Astrocyte (in vitro differentiated cells and primary cell): Measurements from ENCODE around the gene GABRP. TPM values are rescaled to one million over a fixed set of nuclear protein-coding genes. Genes with fewer than 3 reads are reported as not detected.

Experiments used
- DNase-seq: peaks from one replicate; pipeline ENCODE4 v3.0.0-alpha.2; 2010; ENCODE audit warnings: low read depth
- FAIRE-seq: peaks from 2 replicates; lab custom pipeline; 2011; peaks lifted over from hg19 to GRCh38; lab: Jason Lieb, UNC
- H2AFZ ChIP-seq: 2 replicates; pipeline ENCODE4 v1.6.0; 2012; ENCODE audit warnings: low read depth, low read length, inconsistent platforms
- H3K27ac ChIP-seq: 2 replicates; pipeline ENCODE4 v1.5.1; 2011; ENCODE audit warnings: low read depth, low read length, inconsistent platforms
- H3K27me3 ChIP-seq: 2 replicates; pipeline ENCODE4 v1.6.0; 2011; ENCODE audit warnings: low read length, inconsistent platforms; ENCODE audit not compliant: insufficient read depth
- H3K36me3 ChIP-seq: 2 replicates; pipeline ENCODE4 v1.5.1; 2011; ENCODE audit warnings: low read length, inconsistent platforms; ENCODE audit not compliant: insufficient read depth
- H3K4me1 ChIP-seq: 2 replicates; pipeline ENCODE4 v1.5.1; 2011; ENCODE audit warnings: low read length, inconsistent platforms; ENCODE audit not compliant: insufficient read depth
- H3K4me2 ChIP-seq: 2 replicates; pipeline ENCODE4 v1.6.0; 2012; ENCODE audit warnings: low read length, inconsistent platforms
- H3K4me3 ChIP-seq: 2 replicates; pipeline ENCODE4 v1.5.1; 2011; ENCODE audit warnings: low read depth, mild to moderate bottlenecking, low read length, inconsistent platforms; ENCODE audit not compliant: insufficient read depth
- H3K79me2 ChIP-seq: 2 replicates; pipeline ENCODE4 v1.6.0; 2012; ENCODE audit warnings: mild to moderate bottlenecking, low read length, inconsistent platforms; ENCODE audit not compliant: insufficient read depth
- H3K9ac ChIP-seq: 2 replicates; pipeline ENCODE4 v1.6.0; 2012; ENCODE audit warnings: mild to moderate bottlenecking, low read length, inconsistent platforms
- H3K9me3 ChIP-seq: 2 replicates; pipeline ENCODE4 v1.5.1; 2012; ENCODE audit warnings: low read depth, mild to moderate bottlenecking, low read length, inconsistent platforms; ENCODE audit not compliant: insufficient read depth
- H4K20me1 ChIP-seq: 2 replicates; pipeline ENCODE4 v1.6.0; 2012; ENCODE audit warnings: low read length, inconsistent platforms; ENCODE audit not compliant: insufficient read depth
- H3K27ac Mint-ChIP-seq: one replicate; pipeline ENCODE4 v1.8.0; 2021; ENCODE audit warnings: mild to moderate bottlenecking, mixed read lengths; ENCODE audit not compliant: unreplicated experiment
- H3K27me3 Mint-ChIP-seq: one replicate; pipeline ENCODE4 v1.8.0; 2021; ENCODE audit warnings: low read depth, mixed read lengths; ENCODE audit not compliant: unreplicated experiment
- H3K36me3 Mint-ChIP-seq: one replicate; pipeline ENCODE4 v1.8.0; 2021; ENCODE audit warnings: low read depth, mixed read lengths; ENCODE audit not compliant: unreplicated experiment
- H3K4me1 Mint-ChIP-seq: one replicate; pipeline ENCODE4 v1.8.0; 2021; ENCODE audit warnings: low read depth, mixed read lengths; ENCODE audit not compliant: unreplicated experiment
- H3K4me3 Mint-ChIP-seq: one replicate; pipeline ENCODE4 v1.8.0; 2021; ENCODE audit warnings: mild to moderate bottlenecking, moderate library complexity, mixed read lengths; ENCODE audit not compliant: unreplicated experiment
- H3K9me3 Mint-ChIP-seq: one replicate; pipeline ENCODE4 v1.8.0; 2021; ENCODE audit warnings: mild to moderate bottlenecking, mixed read lengths; ENCODE audit not compliant: unreplicated experiment
- CTCF ChIP-seq: IDR thresholded peaks from 2 replicates; pipeline ENCODE4 v1.5.1; 2011; ENCODE audit warnings: low read depth, mild to moderate bottlenecking, inconsistent platforms, low read length, moderate library complexity; ENCODE audit not compliant: insufficient read depth
- EZH2 ChIP-seq: IDR thresholded peaks from 2 replicates; pipeline ENCODE4 v1.6.1; 2012; ENCODE audit warnings: mild to moderate bottlenecking, low read length, inconsistent platforms; ENCODE audit not compliant: insufficient read depth
- total RNA-seq: library from RNA; stranded (reverse); gene quantifications from 2 replicates; pipeline ENCODE4 v1.2.1, GENCODE V29; 2021

Gene GABRP
- total RNA-seq, 1 donor from 2014 or later: 0.45 TPM

GRCh38 chr5:170849374-170849773 lies 65.8 kb downstream of the GABRP start:
- Mint-ChIP-seq H3K27ac (no peak overlapping the region), H3K9me3 (no peaks in the 10 kb centered on the region), H3K36me3 (no peaks in the 10 kb centered on the region), H3K4me3 (no peak overlapping the region), H3K4me1 (peaks cover 2% of the 10 kb centered on the region), H3K27me3 (no peaks in the 10 kb centered on the region)
- Histone ChIP-seq H3K9me3 (no peaks in the 10 kb centered on the region), H3K79me2 (no peaks in the 10 kb centered on the region), H3K36me3 (no peaks in the 10 kb centered on the region), H2AFZ (no peak overlapping the region), H3K9ac (no peak overlapping the region), H3K27me3 (no peaks in the 10 kb centered on the region), H3K4me3 (no peak overlapping the region), H3K4me2 (no peak overlapping the region), H3K4me1 (no peaks in the 10 kb centered on the region), H3K27ac (no peak overlapping the region), H4K20me1 (no peaks in the 10 kb centered on the region)
- TF ChIP-seq CTCF: no peak
- no peak for DNase-seq
- no peak for FAIRE-seq

- no peak overlapping the region for H3K4me3 Mint-ChIP-seq
- H3K9me3 ChIP-seq: no peaks in the 10 kb centered on the region
- H3K36me3 Mint-ChIP-seq: no peaks in the 10 kb centered on the region
- no peak overlapping the region for H3K4me3 ChIP-seq
- no peak overlapping the region for H3K27ac ChIP-seq
- no peaks in the 10 kb centered on the region for H3K36me3 ChIP-seq
- no peaks in the 10 kb centered on the region for H3K27me3 ChIP-seq
- peaks cover 2% of the 10 kb centered on the region for H3K9me3 Mint-ChIP-seq
- H3K9ac ChIP-seq: no peak overlapping the region
- no peak overlapping the region for H3K4me2 ChIP-seq
- no peak overlapping the region for H2AFZ ChIP-seq
- H3K79me2 ChIP-seq: no peaks in the 10 kb centered on the region
- H3K27me3 Mint-ChIP-seq: no peaks in the 10 kb centered on the region
- no peaks in the 10 kb centered on the region for H3K4me1 Mint-ChIP-seq
- FAIRE-seq (no peak), DNase-seq (no peak)
- no peak overlapping the region for H3K27ac Mint-ChIP-seq
- TF ChIP-seq EZH2 (no peak), CTCF (no peak)
- H3K4me1 ChIP-seq: no peaks in the 10 kb centered on the region
- no peaks in the 10 kb centered on the region for H4K20me1 ChIP-seq
Observed at GRCh38 chr5:170854566-170854965, 71.0 kb downstream of the GABRP start.

- H3K4me1 Mint-ChIP-seq: no peaks in the 10 kb centered on the region
- H3K79me2 ChIP-seq: no peaks in the 10 kb centered on the region
- H3K9me3 ChIP-seq: peaks cover 4% of the 10 kb centered on the region
- H3K4me1 ChIP-seq: no peaks in the 10 kb centered on the region
- H3K27ac ChIP-seq: no peak overlapping the region
- no peaks in the 10 kb centered on the region for H3K27me3 ChIP-seq
- H3K4me3 Mint-ChIP-seq: no peak overlapping the region
- H3K9me3 Mint-ChIP-seq: peaks cover 13% of the 10 kb centered on the region
- H3K27ac Mint-ChIP-seq: no peak overlapping the region
- H3K4me2 ChIP-seq: no peak overlapping the region
- no peak overlapping the region for H3K9ac ChIP-seq
- H2AFZ ChIP-seq: no peak overlapping the region
- H3K27me3 Mint-ChIP-seq: no peaks in the 10 kb centered on the region
- TF ChIP-seq CTCF (no peak), EZH2 (no peak)
- H3K36me3 ChIP-seq: no peaks in the 10 kb centered on the region
- FAIRE-seq: no peak
- H3K36me3 Mint-ChIP-seq: no peaks in the 10 kb centered on the region
- no peak for DNase-seq
- H3K4me3 ChIP-seq: no peak overlapping the region
- no peaks in the 10 kb centered on the region for H4K20me1 ChIP-seq
Observed at GRCh38 chr5:170857066-170857465, 73.5 kb downstream of the GABRP start.
